ENCODE measurements around the gene LSP1.

- TF ChIP-seq EZH2 (optimal IDR thresholded peaks at IDR 0.05; ENCODE audit: low read depth, low read length) (peak; percentile 47), CTCF (IDR thresholded peaks at IDR 0.05; ENCODE audit: low read length) (no peak)
These were observed 20.0 kb upstream of the LSP1 start for GRCh38 chr11:1832920-1833295.

Data from MM.1S (cell line).